IgD-negative memory B cell (primary cell): ENCODE results near the gene RBM18. TPM values are rescaled to one million over a fixed set of nuclear protein-coding genes. Genes with fewer than 3 reads are reported as not detected.

Experiments
- H3K27ac Mint-ChIP-seq, 3 donors: one replicate each; pipeline ENCODE4 v1.8.0; 2020 to 2022; ENCODE audit warnings: mild to moderate bottlenecking in 3 of 3, mixed read lengths in 3 of 3, moderate library complexity in 1 of 3
- H3K27me3 Mint-ChIP-seq: one replicate; pipeline ENCODE4 v1.8.0; 2021; ENCODE audit warnings: mixed read lengths
- H3K36me3 Mint-ChIP-seq: one replicate; pipeline ENCODE4 v1.8.0; 2020; ENCODE audit warnings: mild to moderate bottlenecking, mixed read lengths
- H3K4me1 Mint-ChIP-seq, 3 donors: one replicate each; pipeline ENCODE4 v1.8.0; 2020 to 2022; ENCODE audit warnings: mixed read lengths in 3 of 3, mild to moderate bottlenecking in 1 of 3
- H3K4me3 Mint-ChIP-seq, 4 donors: one replicate each; pipeline ENCODE4 v1.8.0; 2020 to 2022; ENCODE audit warnings: mild to moderate bottlenecking in 4 of 4, mixed read lengths in 4 of 4, moderate library complexity in 3 of 4
- H3K9me3 Mint-ChIP-seq, 3 donors: one replicate each; pipeline ENCODE4 v1.8.0; 2020 to 2021; ENCODE audit warnings: mixed read lengths in 3 of 3, mild to moderate bottlenecking in 1 of 3
- polyA plus RNA-seq: library from polyadenylated mRNA; unstranded; fragments of 300-500 nt; fragmentation: Illumina TruSeq; gene quantifications from one replicate; pipeline ENCODE4 v1.2.3, GENCODE V29; 2021

Gene RBM18
- 19.0 TPM for polyA plus RNA-seq

GRCh38 chr9:122264360-122265148, at the start of gene RBM18, which contains the start of gene MRRF:
Gene RBM18, minus strand, starts transcription at chr9:122264840. Its CDS starts 3,348 bp downstream, at chr9:122261492.
Gene MRRF, plus strand, starts transcription at chr9:122264882. Its CDS starts 6,010 bp downstream, at chr9:122270892.
- peaks cover 27 to 49% (median 33%) of the 10 kb centered on the region in 3 donors for H3K4me1 Mint-ChIP-seq
- H3K9me3 Mint-ChIP-seq: no peaks in the 10 kb centered on the region
- peak within 1 kb of the TSS; percentile 98 to 100 (median 98) for H3K27ac Mint-ChIP-seq
- H3K36me3 Mint-ChIP-seq: no peaks in the 10 kb centered on the region
- H3K4me3 Mint-ChIP-seq: peak within 1 kb of the TSS; percentile 94 to 99 (median 97)
- H3K27me3 Mint-ChIP-seq: no peaks in the 10 kb centered on the region

- no peak overlapping the region for H3K27ac Mint-ChIP-seq
- H3K4me3 Mint-ChIP-seq: no peak overlapping the region
- no peaks in the 10 kb centered on the region for H3K4me1 Mint-ChIP-seq
- H3K27me3 Mint-ChIP-seq: no peaks in the 10 kb centered on the region
- no peaks in the 10 kb centered on the region for H3K9me3 Mint-ChIP-seq
- H3K36me3 Mint-ChIP-seq: peaks cover 8% of the 10 kb centered on the region
These were observed 49.5 kb upstream of the RBM18 start for GRCh38 chr9:122314165-122314564.

- Mint-ChIP-seq H3K4me3 (no peak overlapping the region), H3K36me3 (peaks cover 14% of the 10 kb centered on the region), H3K4me1 (peaks cover 0 to 1% (median 0%) of the 10 kb centered on the region in 3 donors), H3K27ac (no peak overlapping the region), H3K9me3 (no peaks in the 10 kb centered on the region), H3K27me3 (no peaks in the 10 kb centered on the region)
These were observed 45.2 kb upstream of the RBM18 start for GRCh38 chr9:122309861-122310260.

GRCh38 chr9:122307925-122308324, 43.3 kb upstream of the RBM18 start:
- H3K4me1 Mint-ChIP-seq: peaks cover 0 to 1% (median 0%) of the 10 kb centered on the region in 3 donors
- no peak overlapping the region for H3K27ac Mint-ChIP-seq
- no peak overlapping the region for H3K4me3 Mint-ChIP-seq
- no peaks in the 10 kb centered on the region for H3K27me3 Mint-ChIP-seq
- no peaks in the 10 kb centered on the region for H3K9me3 Mint-ChIP-seq
- peaks cover 10% of the 10 kb centered on the region for H3K36me3 Mint-ChIP-seq

GRCh38 chr9:122307061-122307460, 42.4 kb upstream of the RBM18 start:
- H3K9me3 Mint-ChIP-seq: no peaks in the 10 kb centered on the region
- H3K36me3 Mint-ChIP-seq: peaks cover 17% of the 10 kb centered on the region
- H3K27ac Mint-ChIP-seq: no peak overlapping the region
- H3K27me3 Mint-ChIP-seq: no peaks in the 10 kb centered on the region
- H3K4me3 Mint-ChIP-seq: no peak overlapping the region
- peaks cover 0 to 1% (median 0%) of the 10 kb centered on the region in 3 donors for H3K4me1 Mint-ChIP-seq

GRCh38 chr9:122302237-122303093, 37.8 kb upstream of the RBM18 start:
- Mint-ChIP-seq H3K36me3 (peaks cover 17% of the 10 kb centered on the region), H3K4me3 (no peak overlapping the region), H3K9me3 (no peaks in the 10 kb centered on the region), H3K27me3 (no peaks in the 10 kb centered on the region), H3K27ac (no peak overlapping the region), H3K4me1 (peaks cover 0 to 3% (median 1%) of the 10 kb centered on the region in 3 donors)

- no peak overlapping the region for H3K27ac Mint-ChIP-seq
- H3K27me3 Mint-ChIP-seq: no peaks in the 10 kb centered on the region
- H3K4me1 Mint-ChIP-seq: peaks cover 0 to 3% (median 2%) of the 10 kb centered on the region in 3 donors
- no peaks in the 10 kb centered on the region for H3K9me3 Mint-ChIP-seq
- peaks cover 10% of the 10 kb centered on the region for H3K36me3 Mint-ChIP-seq
- no peak overlapping the region for H3K4me3 Mint-ChIP-seq
These were observed 32.9 kb upstream of the RBM18 start for GRCh38 chr9:122297512-122297911.

GRCh38 chr9:122294531-122294930, 29.9 kb upstream of the RBM18 start:
- Mint-ChIP-seq H3K4me3 (no peak overlapping the region), H3K27me3 (no peaks in the 10 kb centered on the region), H3K9me3 (no peaks in the 10 kb centered on the region), H3K27ac (no peak overlapping the region), H3K36me3 (peaks cover 6% of the 10 kb centered on the region), H3K4me1 (peaks cover 2 to 6% (median 5%) of the 10 kb centered on the region in 3 donors)

- Mint-ChIP-seq H3K4me3 (no peak overlapping the region), H3K4me1 (peaks cover 17 to 23% (median 19%) of the 10 kb centered on the region in 3 donors), H3K9me3 (no peaks in the 10 kb centered on the region), H3K27me3 (no peaks in the 10 kb centered on the region), H3K27ac (no peak overlapping the region), H3K36me3 (peaks cover 3% of the 10 kb centered on the region)
These were observed 26.8 kb upstream of the RBM18 start for GRCh38 chr9:122291458-122291857.

- Mint-ChIP-seq H3K27ac (peak overlapping the region in 2 of 3 donors; percentile 3 to 63), H3K4me3 (peak overlapping the region in 1 of 4 donors; percentile 60)
These were observed 22.6 kb upstream of the RBM18 start for GRCh38 chr9:122287214-122287720.

GRCh38 chr9:122286764-122287163, 22.1 kb upstream of the RBM18 start:
- Mint-ChIP-seq H3K4me1 (peaks cover 17 to 28% (median 19%) of the 10 kb centered on the region in 3 donors), H3K9me3 (no peaks in the 10 kb centered on the region), H3K27ac (peak overlapping the region in 2 of 3 donors; percentile 63 to 67), H3K4me3 (peak overlapping the region in 1 of 4 donors; percentile 4), H3K36me3 (peaks cover 5% of the 10 kb centered on the region), H3K27me3 (no peaks in the 10 kb centered on the region)

More at GRCh38 chr9:122287214-122287720, 22.6 kb upstream of the RBM18 start:
- Mint-ChIP-seq H3K9me3 (no peaks in the 10 kb centered on the region), H3K36me3 (peaks cover 6% of the 10 kb centered on the region), H3K27me3 (no peaks in the 10 kb centered on the region), H3K4me1 (peaks cover 17 to 26% (median 19%) of the 10 kb centered on the region in 3 donors)

- Mint-ChIP-seq H3K4me3 (no peak overlapping the region), H3K36me3 (peaks cover 8% of the 10 kb centered on the region), H3K9me3 (peaks cover 0 to 3% (median 0%) of the 10 kb centered on the region in 3 donors), H3K27me3 (no peaks in the 10 kb centered on the region), H3K4me1 (peaks cover 4 to 6% (median 5%) of the 10 kb centered on the region in 3 donors), H3K27ac (no peak overlapping the region)
These were observed 16.7 kb upstream of the RBM18 start for GRCh38 chr9:122281368-122281767.

- peaks cover 18% of the 10 kb centered on the region for H3K36me3 Mint-ChIP-seq
- H3K27ac Mint-ChIP-seq: no peak overlapping the region
These were observed 12.8 kb upstream of the RBM18 start for GRCh38 chr9:122277285-122277897.

GRCh38 chr9:122276096-122276495, 11.5 kb upstream of the RBM18 start:
- H3K9me3 Mint-ChIP-seq: peaks cover 0 to 3% (median 1%) of the 10 kb centered on the region in 3 donors
- no peak overlapping the region for H3K27ac Mint-ChIP-seq
- no peak overlapping the region for H3K4me3 Mint-ChIP-seq
- H3K4me1 Mint-ChIP-seq: peaks cover 6 to 19% (median 11%) of the 10 kb centered on the region in 3 donors
- peaks cover 19% of the 10 kb centered on the region for H3K36me3 Mint-ChIP-seq
- no peaks in the 10 kb centered on the region for H3K27me3 Mint-ChIP-seq

More at GRCh38 chr9:122277285-122277897, 12.8 kb upstream of the RBM18 start:
- Mint-ChIP-seq H3K27me3 (no peaks in the 10 kb centered on the region), H3K9me3 (peaks cover 0 to 3% (median 1%) of the 10 kb centered on the region in 3 donors), H3K4me1 (peaks cover 6 to 17% (median 9%) of the 10 kb centered on the region in 3 donors), H3K4me3 (peak overlapping the region in 1 of 4 donors; percentile 65)
